HCT116 (cell line): ENCODE data around the gene RRAS2. TPM values are rescaled to one million over a fixed set of nuclear protein-coding genes. Genes with fewer than 3 reads are reported as not detected.

Experiments used
- ATAC-seq: fragments of 200-7000 bp; cut with Tn5 transposase; 2 replicates; pipeline ENCODE4 v1.9.1; 2020; ENCODE audit warnings: mild to moderate bottlenecking, moderate library complexity
- BruUV-seq: library from RNA; stranded (reverse); fragments of 400-500 nt; replicated peaks from 2 replicates; lab custom pipeline; 2021; lab: Mats Ljungman, UMichigan
- CTCF ChIA-PET: fragments of 300-600 bp; sonication (Branson Sonifier 250); formaldehyde crosslinking; loops from one replicate; lab custom pipeline; 2021; ENCODE audit warnings: antibody characterized with exemption; lab: Charles Lee
- POLR2A ChIA-PET: fragments of 300-600, 350-600 bp; sonication (Branson Sonifier 250); formaldehyde crosslinking; loops from one replicate; lab custom pipeline; 2021; ENCODE audit warnings: antibody characterized with exemption; lab: Charles Lee
- RAD21 ChIA-PET, 2 experiments: fragments of 300-600 bp; sonication (Branson Sonifier 250); formaldehyde crosslinking; loops; one replicate each; lab custom pipeline; 2023; ENCODE audit warnings: low total read pairs in 2 of 2; ENCODE audit not compliant: uncharacterized antibody in 2 of 2, unreplicated experiment in 2 of 2, low non-redundant PET in 1 of 2; lab: Charles Lee
- DNase-seq: peaks from one replicate; pipeline ENCODE4 v3.0.0-alpha.2; 2010; ENCODE audit warnings: low read depth, low spot score
- H2AFZ ChIP-seq: fragments of 200-600 bp; shearing (Covaris generic), sonication (generic); 2 replicates; pipeline ENCODE4 v1.6.1; 2017; ENCODE audit warnings: low read depth, mixed run types, mixed read lengths, antibody characterized with exemption, low read length; ENCODE audit not compliant: poor library complexity, severe bottlenecking
- H3K27ac ChIP-seq: 2 replicates; pipeline ENCODE4 v1.5.1; 2012; ENCODE audit warnings: low read depth, low read length
- H3K27me3 ChIP-seq: fragments of 200-600 bp; sonication (generic); 2 replicates; pipeline ENCODE4 v1.6.1; 2016; ENCODE audit warnings: mixed run types, low read length, mixed read lengths; ENCODE audit not compliant: insufficient read depth
- H3K36me3 ChIP-seq, 2 experiments: fragments of 200-500 bp in 1 of 2; fragments of 200-600 bp in 1 of 2; sonication (Bioruptor generic) in 1 of 2; sonication (generic) in 1 of 2; 2 replicates each; pipeline versions ENCODE4 v1.5.1 to v1.6.1; 2014 to 2016; ENCODE audit warnings: low read length in 2 of 2, inconsistent platforms in 1 of 2, mixed read lengths in 1 of 2, mixed run types in 1 of 2; ENCODE audit not compliant: insufficient read depth in 2 of 2, control insufficient read depth in 1 of 2
- H3K4me1 ChIP-seq, 2 experiments: fragments of 200-600 bp in 1 of 2; sonication (generic) in 1 of 2; 2 replicates each; pipeline versions ENCODE4 v1.5.1 to v1.6.1; 2012 to 2017; ENCODE audit warnings: low read length in 2 of 2, inconsistent platforms in 1 of 2, mild to moderate bottlenecking in 1 of 2, mixed read lengths in 1 of 2, mixed run types in 1 of 2, moderate library complexity in 1 of 2; ENCODE audit not compliant: insufficient read depth in 2 of 2, control insufficient read depth in 1 of 2
- H3K4me2 ChIP-seq: fragments of 200-600 bp; sonication (generic); 2 replicates; pipeline ENCODE4 v1.6.1; 2017; ENCODE audit warnings: mixed run types, low read length, mixed read lengths
- H3K4me3 ChIP-seq, 2 experiments: fragments of 200-600 bp in 1 of 2; sonication (generic) in 1 of 2; replicated peaks in 1 of 2; 2 replicates each; pipeline ENCODE4 v1.5.1; 2011 to 2016; ENCODE audit warnings: low read length in 2 of 2, control low read depth in 1 of 2, low read depth in 1 of 2, mild to moderate bottlenecking in 1 of 2, mixed read lengths in 1 of 2, mixed run types in 1 of 2
- H3K79me2 ChIP-seq: fragments of 200-600 bp; sonication (generic); 2 replicates; pipeline ENCODE4 v1.6.1; 2017; ENCODE audit warnings: mild to moderate bottlenecking, mixed run types, low read length, moderate library complexity, mixed read lengths; ENCODE audit not compliant: insufficient read depth
- H3K9ac ChIP-seq: fragments of 200-600 bp; sonication (generic); 2 replicates; pipeline ENCODE4 v1.6.1; 2016; ENCODE audit warnings: low read length, mixed read lengths
- H3K9me2 ChIP-seq: fragments of 200-600 bp; sonication (generic), shearing (Covaris generic); 2 replicates; pipeline ENCODE4 v1.6.1; 2017; ENCODE audit warnings: mixed run types, mild to moderate bottlenecking, moderate library complexity; ENCODE audit not compliant: insufficient read depth
- H3K9me3 ChIP-seq, 2 experiments: fragments of 200-500 bp in 1 of 2; fragments of 200-600 bp in 1 of 2; sonication (Bioruptor generic) in 1 of 2; sonication (generic) in 1 of 2; 2 replicates each; pipeline ENCODE4 v1.6.1; 2014 to 2017; ENCODE audit warnings: low read length in 2 of 2, mixed read lengths in 2 of 2, inconsistent platforms in 1 of 2, low read depth in 1 of 2, mild to moderate bottlenecking in 1 of 2, mixed run types in 1 of 2, moderate library complexity in 1 of 2; ENCODE audit not compliant: control insufficient read depth in 1 of 2, insufficient read depth in 1 of 2
- H4K20me1 ChIP-seq: fragments of 200-600 bp; sonication (generic), shearing (Covaris generic); 2 replicates; pipeline ENCODE4 v1.6.1; 2017; ENCODE audit warnings: mixed run types, mild to moderate bottlenecking, moderate library complexity; ENCODE audit not compliant: insufficient read depth
- EZH2phosphoT487 ChIP-seq: fragments of 200-600 bp; IDR thresholded peaks from 2 replicates; pipeline ENCODE4 v1.6.1; 2018; ENCODE audit warnings: antibody characterized with exemption, borderline replicate concordance
- FOSL1 ChIP-seq: IDR thresholded peaks from 2 replicates; pipeline ENCODE4 v1.6.1; 2012; ENCODE audit warnings: low read depth
- POLR2A ChIP-seq: IDR thresholded peaks from 2 replicates; pipeline ENCODE4 v1.7.0; 2011; ENCODE audit warnings: borderline replicate concordance; ENCODE audit not compliant: insufficient read depth, insufficient read length; ENCODE audit errors: extremely low read depth
- REST ChIP-seq: IDR thresholded peaks from 2 replicates; pipeline ENCODE4 v1.6.1; 2012; ENCODE audit warnings: low read depth
- SIN3A ChIP-seq: IDR thresholded peaks from 2 replicates; pipeline ENCODE4 v1.6.1; 2012; ENCODE audit warnings: low read depth
- SP1 ChIP-seq: IDR thresholded peaks from 2 replicates; pipeline ENCODE4 v1.6.1; 2012; ENCODE audit warnings: low read depth
- SRF ChIP-seq: IDR thresholded peaks from 2 replicates; pipeline ENCODE4 v1.6.1; 2012; ENCODE audit warnings: low read depth
- ZFX ChIP-seq: fragments of 450-650 bp; IDR thresholded peaks from 2 replicates; pipeline ENCODE4 v1.6.1; 2017
- intact Hi-C: fragments of 100-400 bp; cut with micrococcal nuclease; formaldehyde crosslinking; loops from 2 replicates; pipeline ENCODE4 v1.10.0; 2022
- total RNA-seq: library from RNA; stranded (reverse); gene quantifications from one replicate; pipeline ENCODE4 v1.2.1, GENCODE V29; 2021; ENCODE audit not compliant: unreplicated experiment
- TF ChIP-seq, protein P1 (sequence below): IDR thresholded peaks from 2 replicates; pipeline ENCODE4 v1.6.1; 2011; ENCODE audit warnings: mild to moderate bottlenecking, low read length, moderate library complexity; ENCODE audit not compliant: insufficient replicate concordance; ENCODE audit errors: extremely low read depth
- TF ChIP-seq, protein P2 (sequence below): IDR thresholded peaks from 2 replicates; pipeline ENCODE4 v1.6.1; 2012
- TF ChIP-seq, protein P3 (sequence below), 3 experiments: fragments of 200-600 bp in 1 of 3; sonication (generic) in 1 of 3; IDR thresholded peaks in 2 of 3; conservative IDR thresholded peaks in 1 of 3; 2 replicates each; pipeline ENCODE4 v1.5.1; 2012 to 2017; ENCODE audit warnings: low read depth in 2 of 3, low read length in 2 of 3, antibody characterized with exemption in 1 of 3, borderline replicate concordance in 1 of 3, control low read depth in 1 of 3, mild to moderate bottlenecking in 1 of 3, mixed read lengths in 1 of 3, mixed run types in 1 of 3, moderate library complexity in 1 of 3; ENCODE audit not compliant: insufficient read depth in 1 of 3

Gene RRAS2
- total RNA-seq, 1 experiment from 2014 or later: 54.5 TPM

GRCh38 chr11:14244926-14245325, 114.1 kb downstream of the RRAS2 start:
- peaks cover 21% of the 10 kb centered on the region; the same call in 1 of the 2 replicates for H3K27me3 ChIP-seq
- H3K36me3 ChIP-seq: no peaks in the 10 kb centered on the region
- no peak overlapping the region for H2AFZ ChIP-seq
- BruUV-seq: no TSS peak
- H4K20me1 ChIP-seq: no peaks in the 10 kb centered on the region
- no peaks in the 10 kb centered on the region for H3K9me3 ChIP-seq
- no peak overlapping the region for H3K27ac ChIP-seq
- intact Hi-C loops: loop anchor here (5.0 to 10.0 kb wide), 2 partner anchors 273 to 890 kb away; no protein-coding TSS in a partner anchor
- H3K4me2 ChIP-seq: no peak overlapping the region
- no peaks in the 10 kb centered on the region for H3K9me2 ChIP-seq
- no peak for TF ChIP-seq SRF
- TF ChIP-seq SIN3A: no peak
- TF ChIP-seq POLR2A: no peak
- TF ChIP-seq, all 23 proteins: peak for 0
- Histone ChIP-seq H3K4me1 (no peaks in the 10 kb centered on the region), H3K79me2 (no peaks in the 10 kb centered on the region), H3K4me3 (no peak overlapping the region), H3K9ac (no peak overlapping the region)
- ATAC-seq (no peak), DNase-seq (no peak)
- ChIA-PET RAD21 (no interaction called here), POLR2A (no interaction called here), CTCF (interaction anchor here (0.6 kb wide), 1 partner anchor 83 kb away, joined by 4 read pairs; no protein-coding TSS in a partner anchor)

DNA sequence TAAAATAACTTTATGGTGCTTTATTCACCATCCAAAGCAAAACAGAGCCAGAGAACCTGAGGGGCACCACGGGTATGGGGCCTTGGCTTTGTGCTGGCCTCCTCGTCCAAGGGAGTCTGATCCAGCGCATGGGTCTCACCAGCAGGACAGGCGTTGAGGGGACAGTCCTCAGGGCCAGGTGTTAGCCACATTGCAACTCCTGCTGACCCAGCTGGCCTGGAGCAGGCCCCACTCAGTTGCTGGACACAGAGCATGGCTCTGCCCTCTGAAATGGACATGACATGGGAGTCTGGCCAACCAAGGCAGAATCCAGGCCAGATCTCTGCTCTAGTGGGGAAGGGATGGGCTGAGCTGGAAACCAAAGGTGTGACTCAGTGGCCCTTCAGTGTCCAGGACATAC, 116.2 kb downstream of the RRAS2 start:
- peaks cover 22% of the 10 kb centered on the region; the same call in 1 of the 2 replicates for H3K27me3 ChIP-seq
- no peak overlapping the region for H2AFZ ChIP-seq
- H3K9me3 ChIP-seq: no peaks in the 10 kb centered on the region
- no peak overlapping the region for H3K4me2 ChIP-seq
- ATAC-seq (no peak), DNase-seq (no peak)
- no peaks in the 10 kb centered on the region for H3K79me2 ChIP-seq
- TF ChIP-seq POLR2A (no peak), SP1 (no peak), SIN3A (no peak), FOSL1 (no peak), REST (no peak), ZFX (no peak), EZH2phosphoT487 (no peak)
- TF ChIP-seq, protein P1, sequence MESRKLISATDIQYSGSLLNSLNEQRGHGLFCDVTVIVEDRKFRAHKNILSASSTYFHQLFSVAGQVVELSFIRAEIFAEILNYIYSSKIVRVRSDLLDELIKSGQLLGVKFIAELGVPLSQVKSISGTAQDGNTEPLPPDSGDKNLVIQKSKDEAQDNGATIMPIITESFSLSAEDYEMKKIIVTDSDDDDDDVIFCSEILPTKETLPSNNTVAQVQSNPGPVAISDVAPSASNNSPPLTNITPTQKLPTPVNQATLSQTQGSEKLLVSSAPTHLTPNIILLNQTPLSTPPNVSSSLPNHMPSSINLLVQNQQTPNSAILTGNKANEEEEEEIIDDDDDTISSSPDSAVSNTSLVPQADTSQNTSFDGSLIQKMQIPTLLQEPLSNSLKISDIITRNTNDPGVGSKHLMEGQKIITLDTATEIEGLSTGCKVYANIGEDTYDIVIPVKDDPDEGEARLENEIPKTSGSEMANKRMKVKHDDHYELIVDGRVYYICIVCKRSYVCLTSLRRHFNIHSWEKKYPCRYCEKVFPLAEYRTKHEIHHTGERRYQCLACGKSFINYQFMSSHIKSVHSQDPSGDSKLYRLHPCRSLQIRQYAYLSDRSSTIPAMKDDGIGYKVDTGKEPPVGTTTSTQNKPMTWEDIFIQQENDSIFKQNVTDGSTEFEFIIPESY: no peak
- TF ChIP-seq, protein P2, sequence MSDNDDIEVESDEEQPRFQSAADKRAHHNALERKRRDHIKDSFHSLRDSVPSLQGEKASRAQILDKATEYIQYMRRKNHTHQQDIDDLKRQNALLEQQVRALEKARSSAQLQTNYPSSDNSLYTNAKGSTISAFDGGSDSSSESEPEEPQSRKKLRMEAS: no peak
- TF ChIP-seq, protein P3, sequence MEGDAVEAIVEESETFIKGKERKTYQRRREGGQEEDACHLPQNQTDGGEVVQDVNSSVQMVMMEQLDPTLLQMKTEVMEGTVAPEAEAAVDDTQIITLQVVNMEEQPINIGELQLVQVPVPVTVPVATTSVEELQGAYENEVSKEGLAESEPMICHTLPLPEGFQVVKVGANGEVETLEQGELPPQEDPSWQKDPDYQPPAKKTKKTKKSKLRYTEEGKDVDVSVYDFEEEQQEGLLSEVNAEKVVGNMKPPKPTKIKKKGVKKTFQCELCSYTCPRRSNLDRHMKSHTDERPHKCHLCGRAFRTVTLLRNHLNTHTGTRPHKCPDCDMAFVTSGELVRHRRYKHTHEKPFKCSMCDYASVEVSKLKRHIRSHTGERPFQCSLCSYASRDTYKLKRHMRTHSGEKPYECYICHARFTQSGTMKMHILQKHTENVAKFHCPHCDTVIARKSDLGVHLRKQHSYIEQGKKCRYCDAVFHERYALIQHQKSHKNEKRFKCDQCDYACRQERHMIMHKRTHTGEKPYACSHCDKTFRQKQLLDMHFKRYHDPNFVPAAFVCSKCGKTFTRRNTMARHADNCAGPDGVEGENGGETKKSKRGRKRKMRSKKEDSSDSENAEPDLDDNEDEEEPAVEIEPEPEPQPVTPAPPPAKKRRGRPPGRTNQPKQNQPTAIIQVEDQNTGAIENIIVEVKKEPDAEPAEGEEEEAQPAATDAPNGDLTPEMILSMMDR (IDR thresholded peaks at IDR 0.05 in 2 of 3, conservative IDR thresholded peaks at IDR 0.05 in 1 of 3; ENCODE audit: borderline replicate concordance in 1 of 3, insufficient read depth in 1 of 3, low read depth in 2 of 3, low read length in 2 of 3): no peak
- no peaks in the 10 kb centered on the region for H3K4me1 ChIP-seq
- H4K20me1 ChIP-seq: no peaks in the 10 kb centered on the region
- no peaks in the 10 kb centered on the region for H3K36me3 ChIP-seq
- H3K9me2 ChIP-seq: no peaks in the 10 kb centered on the region
- no peak overlapping the region for H3K9ac ChIP-seq
- H3K27ac ChIP-seq: no peak overlapping the region
- intact Hi-C loops: loop anchor here (10.0 kb wide), 1 partner anchor 888 kb away; no protein-coding TSS in a partner anchor
- ChIA-PET CTCF (no interaction called here), RAD21 (no interaction called here), POLR2A (no interaction called here)
- BruUV-seq: no TSS peak
- H3K4me3 ChIP-seq: no peak overlapping the region
